HEK293 (cell line): ENCODE data around the gene LRP3.
A peak's percentile ranks its signal among the peaks of the same experiment; 100 is the strongest.

Experiments used
- CTCF ChIA-PET: fragments of 350-600 bp; formaldehyde crosslinking; extraction: SDS; loops from one replicate; lab custom pipeline; 2021; ENCODE audit warnings: antibody characterized with exemption; lab: Yijun Ruan, JAX
- POLR2A ChIA-PET: fragments of 300-600 bp; formaldehyde crosslinking; extraction: SDS; loops from one replicate; lab custom pipeline; 2020; ENCODE audit warnings: antibody characterized with exemption, inconsistent platforms; lab: Yijun Ruan, JAX
- H3K27ac ChIP-seq: fragments of 200-500 bp; sonication (Bioruptor generic); 2 replicates; pipeline ENCODE4 v1.5.1; 2014; ENCODE audit warnings: low read depth, low read length, control low read depth, inconsistent platforms; ENCODE audit errors: extremely low read depth
- H3K36me3 ChIP-seq, 2 experiments: fragments of 200-500 bp in 1 of 2; sonication (Bioruptor generic) in 1 of 2; 1 replicate in 1 of 2; 2 replicates in 1 of 2; pipeline ENCODE4 v1.5.1; 2014 to 2017; ENCODE audit warnings: inconsistent platforms in 2 of 2, low read length in 2 of 2; ENCODE audit not compliant: control insufficient read depth in 2 of 2, insufficient read depth in 1 of 2
- H3K4me1 ChIP-seq: fragments of 200-500 bp; sonication (Bioruptor generic); 2 replicates; pipeline ENCODE4 v1.5.1; 2014; ENCODE audit warnings: mild to moderate bottlenecking, low read length, inconsistent platforms; ENCODE audit not compliant: control insufficient read depth, insufficient read depth
- H3K4me3 ChIP-seq: 2 replicates; pipeline ENCODE4 v1.5.1; 2011; ENCODE audit warnings: low read depth, mild to moderate bottlenecking, control low read depth, low read length, moderate library complexity
- H3K9me3 ChIP-seq: fragments of 200-500 bp; sonication (Bioruptor generic); 2 replicates; pipeline ENCODE4 v1.5.1; 2014; ENCODE audit warnings: low read depth, low read length, inconsistent platforms; ENCODE audit not compliant: control insufficient read depth, insufficient read depth
- EGR2 ChIP-seq: fragments of 450-650 bp; formaldehyde crosslinking; IDR thresholded peaks from 2 replicates; pipeline ENCODE4 v1.5.1; 2016; ENCODE audit warnings: low read depth, missing biosample characterization, missing genetic modification characterization
- ELK4 ChIP-seq: IDR thresholded peaks from 2 replicates; pipeline ENCODE4 v1.6.1; 2011; ENCODE audit warnings: mild to moderate bottlenecking, low read depth, low read length, borderline replicate concordance
- KLF8 ChIP-seq: fragments of 450-650 bp; formaldehyde crosslinking; IDR thresholded peaks from 2 replicates; pipeline ENCODE4 v1.5.1; 2016; ENCODE audit warnings: missing biosample characterization, missing genetic modification characterization
- YY1 ChIP-seq: fragments of 450-650 bp; formaldehyde crosslinking; IDR thresholded peaks from 2 replicates; pipeline ENCODE4 v1.5.1; 2018; ENCODE audit warnings: missing biosample characterization, missing genetic modification characterization
- ZBTB1 ChIP-seq: fragments of 450-650 bp; formaldehyde crosslinking; IDR thresholded peaks from 2 replicates; pipeline ENCODE4 v1.5.1; 2016; ENCODE audit warnings: missing biosample characterization, missing genetic modification characterization
- ZFHX2 ChIP-seq: fragments of 450-650 bp; formaldehyde crosslinking; conservative IDR thresholded peaks from 2 replicates; pipeline ENCODE4 v1.5.1; 2016; ENCODE audit warnings: missing biosample characterization, missing genetic modification characterization
- ZFP3 ChIP-seq: fragments of 450-650 bp; formaldehyde crosslinking; IDR thresholded peaks from 2 replicates; pipeline ENCODE4 v1.5.1; 2016; ENCODE audit warnings: low read depth, missing biosample characterization, missing genetic modification characterization
- ZNF114 ChIP-seq: fragments of 450-650 bp; formaldehyde crosslinking; IDR thresholded peaks from 2 replicates; pipeline ENCODE4 v1.5.0; 2017; ENCODE audit warnings: missing biosample characterization, missing genetic modification characterization
- ZNF121 ChIP-seq: fragments of 450-650 bp; formaldehyde crosslinking; IDR thresholded peaks from 2 replicates; pipeline ENCODE4 v1.5.1; 2016; ENCODE audit warnings: missing biosample characterization, missing genetic modification characterization
- ZNF18 ChIP-seq: fragments of 450-650 bp; formaldehyde crosslinking; IDR thresholded peaks from 2 replicates; pipeline ENCODE4 v1.5.1; 2016; ENCODE audit warnings: missing biosample characterization, missing genetic modification characterization
- ZNF221 ChIP-seq: fragments of 450-650 bp; formaldehyde crosslinking; IDR thresholded peaks from 2 replicates; pipeline ENCODE4 v1.5.1; 2017; ENCODE audit warnings: missing biosample characterization, missing genetic modification characterization, borderline replicate concordance
- ZNF433 ChIP-seq: fragments of 450-650 bp; formaldehyde crosslinking; IDR thresholded peaks from 2 replicates; pipeline ENCODE4 v1.5.1; 2016; ENCODE audit warnings: missing biosample characterization, missing genetic modification characterization, low read depth
- ZNF514 ChIP-seq: fragments of 450-650 bp; formaldehyde crosslinking; IDR thresholded peaks from 2 replicates; pipeline ENCODE4 v1.5.1; 2016; ENCODE audit warnings: missing biosample characterization, missing genetic modification characterization
- ZNF529 ChIP-seq: fragments of 450-650 bp; formaldehyde crosslinking; IDR thresholded peaks from 2 replicates; pipeline ENCODE4 v1.5.1; 2017; ENCODE audit warnings: missing genetic modification characterization, missing biosample characterization; ENCODE audit not compliant: insufficient replicate concordance
- ZNF548 ChIP-seq: fragments of 450-650 bp; formaldehyde crosslinking; IDR thresholded peaks from 2 replicates; pipeline ENCODE4 v1.5.1; 2016; ENCODE audit warnings: missing biosample characterization, missing genetic modification characterization
- ZNF623 ChIP-seq: fragments of 450-650 bp; formaldehyde crosslinking; IDR thresholded peaks from 2 replicates; pipeline ENCODE4 v1.5.1; 2016; ENCODE audit warnings: missing biosample characterization, missing genetic modification characterization
- ZSCAN18 ChIP-seq: fragments of 450-650 bp; formaldehyde crosslinking; IDR thresholded peaks from 2 replicates; pipeline ENCODE4 v1.5.1; 2016; ENCODE audit warnings: missing biosample characterization, missing genetic modification characterization

Gene LRP3

GRCh38 chr19:33241530-33242101, 47.5 kb downstream of the LRP3 start (continued):
- TF ChIP-seq ZNF114 (tag by site-specific recombination) = no peak

GRCh38 chr19:33242131-33242530, 48.0 kb downstream of the LRP3 start:
- ChIA-PET CTCF (interaction anchor here (0.5 to 11.2 kb wide), 34 partner anchors 10 to 623 kb away, joined by 3 to 292 read pairs (median 4); partner anchors contain the start of gene CEBPG), POLR2A (no interaction called here)
- peaks cover 2% of the 10 kb centered on the region; the same call in 1 of the 2 replicates for H3K4me1 ChIP-seq
- H3K27ac ChIP-seq = no peak overlapping the region
- no peaks in the 10 kb centered on the region for H3K36me3 ChIP-seq
- peaks cover 6% of the 10 kb centered on the region for H3K9me3 ChIP-seq
- TF ChIP-seq ZNF221 (tag by site-specific recombination) (no peak), ZNF548 (tag by site-specific recombination) (0 out of 2 replicates have a peak, but pooled peaks have one; percentile 19), ZNF121 (0 out of 2 replicates have a peak, but pooled peaks have one; percentile 47)
- H3K4me3 ChIP-seq = no peak overlapping the region

GRCh38 chr19:33242911-33243310, 48.8 kb downstream of the LRP3 start:
- H3K27ac ChIP-seq = no peak overlapping the region
- H3K36me3 ChIP-seq = no peaks in the 10 kb centered on the region
- no peak for TF ChIP-seq ZSCAN18 (tag by site-specific recombination)
- TF ChIP-seq KLF8 (tag by site-specific recombination) = no peak
- TF ChIP-seq ZNF433 (tag by site-specific recombination) = no peak
- no peak for TF ChIP-seq ZNF529 (tag by site-specific recombination)
- TF ChIP-seq ZFHX2 (tag by site-specific recombination) = 0 out of 2 replicates have a peak, but pooled peaks have one; percentile 13
- TF ChIP-seq ELK4 = no peak
- TF ChIP-seq ZNF514 (tag by site-specific recombination) = no peak
- TF ChIP-seq ZFP3 (tag by site-specific recombination) = no peak
- TF ChIP-seq ZNF18 (tag by site-specific recombination) = no peak
- TF ChIP-seq ZNF623 (tag by site-specific recombination) = 0 out of 2 replicates have a peak, but pooled peaks have one; percentile 14
- TF ChIP-seq ZBTB1 (tag by site-specific recombination) = no peak
- no peak for TF ChIP-seq EGR2 (tag by site-specific recombination)
- no peak for TF ChIP-seq YY1 (tag by site-specific recombination)
- H3K4me1 ChIP-seq = peaks cover 2% of the 10 kb centered on the region; the same call in 1 of the 2 replicates
- ChIA-PET CTCF (interaction anchor here (0.6 to 11.2 kb wide), 21 partner anchors 8 to 527 kb away, joined by 3 to 292 read pairs (median 5); partner anchors contain the start of gene CEBPG), POLR2A (interaction anchor here (0.6 kb wide), 1 partner anchor 603 kb away, joined by 4 read pairs; no protein-coding TSS in a partner anchor)
- H3K4me3 ChIP-seq = no peak overlapping the region
- peaks cover 6% of the 10 kb centered on the region for H3K9me3 ChIP-seq
